ENCODE data around the gene PRIM1.

PRIM1 gene

DNA sequence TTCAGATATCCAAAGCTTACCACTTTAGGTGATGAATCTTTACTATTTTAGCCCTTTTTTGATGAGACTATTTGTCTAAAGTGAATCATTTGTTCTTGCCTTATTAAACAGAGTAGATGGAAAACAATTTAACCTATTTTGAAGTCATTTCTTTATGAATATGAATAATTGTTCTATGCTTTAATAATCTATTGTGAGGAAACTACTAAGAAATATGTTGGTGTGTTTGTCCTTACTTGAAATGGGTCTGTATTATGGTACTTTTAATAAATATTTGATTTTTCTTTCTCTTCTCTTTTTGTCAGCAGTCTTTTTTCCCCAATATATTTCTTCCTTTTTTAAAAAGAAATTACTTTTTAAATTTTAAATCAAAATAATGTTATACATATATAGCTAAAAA is 35.4 kb upstream of the PRIM1 start:
- Mint-ChIP-seq H3K9me3 (peaks cover 15% of the 10 kb centered on the region), H3K27me3 (ENCODE audit: low read depth) (no peaks in the 10 kb centered on the region), H3K27ac (no peak overlapping the region), H3K4me1 (no peaks in the 10 kb centered on the region), H3K4me3 (no peak overlapping the region), H3K36me3 (ENCODE audit: low read depth) (peaks cover 4% of the 10 kb centered on the region)
- TF ChIP-seq, protein P1, sequence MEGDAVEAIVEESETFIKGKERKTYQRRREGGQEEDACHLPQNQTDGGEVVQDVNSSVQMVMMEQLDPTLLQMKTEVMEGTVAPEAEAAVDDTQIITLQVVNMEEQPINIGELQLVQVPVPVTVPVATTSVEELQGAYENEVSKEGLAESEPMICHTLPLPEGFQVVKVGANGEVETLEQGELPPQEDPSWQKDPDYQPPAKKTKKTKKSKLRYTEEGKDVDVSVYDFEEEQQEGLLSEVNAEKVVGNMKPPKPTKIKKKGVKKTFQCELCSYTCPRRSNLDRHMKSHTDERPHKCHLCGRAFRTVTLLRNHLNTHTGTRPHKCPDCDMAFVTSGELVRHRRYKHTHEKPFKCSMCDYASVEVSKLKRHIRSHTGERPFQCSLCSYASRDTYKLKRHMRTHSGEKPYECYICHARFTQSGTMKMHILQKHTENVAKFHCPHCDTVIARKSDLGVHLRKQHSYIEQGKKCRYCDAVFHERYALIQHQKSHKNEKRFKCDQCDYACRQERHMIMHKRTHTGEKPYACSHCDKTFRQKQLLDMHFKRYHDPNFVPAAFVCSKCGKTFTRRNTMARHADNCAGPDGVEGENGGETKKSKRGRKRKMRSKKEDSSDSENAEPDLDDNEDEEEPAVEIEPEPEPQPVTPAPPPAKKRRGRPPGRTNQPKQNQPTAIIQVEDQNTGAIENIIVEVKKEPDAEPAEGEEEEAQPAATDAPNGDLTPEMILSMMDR (IDR thresholded peaks at IDR 0.05; ENCODE audit: unreplicated experiment in 3 of 3) = no peak

- Mint-ChIP-seq H3K27me3 (ENCODE audit: low read depth) (no peaks in the 10 kb centered on the region), H3K4me1 (no peaks in the 10 kb centered on the region), H3K4me3 (no peak overlapping the region), H3K36me3 (ENCODE audit: low read depth) (peaks cover 4% of the 10 kb centered on the region), H3K27ac (no peak overlapping the region), H3K9me3 (peaks cover 17% of the 10 kb centered on the region)
- TF ChIP-seq, protein P1 (IDR thresholded peaks at IDR 0.05; ENCODE audit: unreplicated experiment in 3 of 3) = no peak
Observed at GRCh38 chr12:56785874-56786273, 33.8 kb upstream of the PRIM1 start.

GRCh38 chr12:56785141-56785865 is 33.2 kb upstream of the PRIM1 start:
- H3K36me3 Mint-ChIP-seq (ENCODE audit: low read depth) = peaks cover under 1% of the 10 kb centered on the region
- no peak overlapping the region for H3K27ac Mint-ChIP-seq
- peaks cover 13% of the 10 kb centered on the region for H3K9me3 Mint-ChIP-seq
- no peaks in the 10 kb centered on the region for H3K27me3 Mint-ChIP-seq (ENCODE audit: low read depth)
- no peak overlapping the region for H3K4me3 Mint-ChIP-seq
- TF ChIP-seq, protein P1 (IDR thresholded peaks at IDR 0.05; ENCODE audit: unreplicated experiment in 3 of 3) = no peak
- H3K4me1 Mint-ChIP-seq = no peaks in the 10 kb centered on the region

- Mint-ChIP-seq H3K27me3 (ENCODE audit: low read depth) (no peaks in the 10 kb centered on the region), H3K4me1 (no peaks in the 10 kb centered on the region), H3K27ac (no peak overlapping the region), H3K4me3 (no peak overlapping the region), H3K9me3 (peaks cover 12% of the 10 kb centered on the region), H3K36me3 (ENCODE audit: low read depth) (no peaks in the 10 kb centered on the region)
- TF ChIP-seq, protein P1 (IDR thresholded peaks at IDR 0.05; ENCODE audit: unreplicated experiment in 3 of 3) = no peak
Observed at GRCh38 chr12:56781726-56782125, 29.6 kb upstream of the PRIM1 start.

DNA sequence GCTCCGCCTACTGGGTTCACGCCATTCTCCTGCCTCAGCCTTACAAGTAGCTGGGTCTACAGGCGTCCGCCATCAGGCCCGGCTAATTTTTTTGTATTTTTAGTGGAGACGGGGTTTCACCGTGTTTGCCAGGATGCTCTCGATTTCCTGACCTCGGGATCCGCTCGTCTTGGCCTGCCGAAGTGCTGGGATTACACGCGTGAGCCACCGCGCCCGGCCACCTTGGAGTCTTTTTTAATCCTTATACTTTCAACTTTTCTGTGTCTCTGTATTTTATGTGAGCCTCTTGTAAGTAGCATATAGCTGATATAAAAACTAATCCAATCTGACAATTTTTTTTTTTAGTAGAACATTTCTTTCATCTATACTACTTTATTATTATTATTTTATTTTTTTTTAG is 26.6 kb upstream of the PRIM1 start:
- Mint-ChIP-seq H3K36me3 (ENCODE audit: low read depth) (no peaks in the 10 kb centered on the region), H3K4me3 (no peak overlapping the region), H3K27ac (no peak overlapping the region), H3K27me3 (ENCODE audit: low read depth) (no peaks in the 10 kb centered on the region), H3K4me1 (no peaks in the 10 kb centered on the region), H3K9me3 (peaks cover 10% of the 10 kb centered on the region)
- TF ChIP-seq, protein P1 (IDR thresholded peaks at IDR 0.05; ENCODE audit: unreplicated experiment in 3 of 3) = no peak

GRCh38 chr12:56776654-56777053 is 24.5 kb upstream of the PRIM1 start:
- TF ChIP-seq, protein P1 (IDR thresholded peaks at IDR 0.05; ENCODE audit: unreplicated experiment in 3 of 3) = no peak
- no peak overlapping the region for H3K27ac Mint-ChIP-seq
- no peaks in the 10 kb centered on the region for H3K4me1 Mint-ChIP-seq
- H3K9me3 Mint-ChIP-seq = peaks cover 8% of the 10 kb centered on the region
- H3K36me3 Mint-ChIP-seq (ENCODE audit: low read depth) = no peaks in the 10 kb centered on the region
- H3K4me3 Mint-ChIP-seq = no peak overlapping the region
- no peaks in the 10 kb centered on the region for H3K27me3 Mint-ChIP-seq (ENCODE audit: low read depth)
